Measurements from ENCODE around the gene HAX1.

Gene HAX1

DNA sequence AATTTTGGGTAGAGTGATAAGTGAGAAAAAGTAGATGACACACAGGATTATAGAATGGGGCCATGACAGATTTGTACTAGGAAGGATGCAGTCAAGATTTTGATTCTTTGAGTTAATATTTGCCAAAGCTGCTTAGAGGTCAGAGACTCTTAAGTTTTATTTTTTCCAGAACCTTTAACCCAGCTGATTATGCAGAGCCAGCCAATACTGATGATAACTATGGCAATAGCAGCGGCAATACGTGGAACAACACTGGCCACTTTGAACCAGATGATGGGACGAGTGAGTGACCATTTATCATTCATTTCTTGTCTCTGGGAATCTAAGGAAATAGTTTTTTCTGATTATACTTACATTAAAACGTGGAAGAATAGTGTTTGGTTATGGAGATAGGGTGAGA lies 35.6 kb upstream of the HAX1 start:
- TF ChIP-seq, protein P1, sequence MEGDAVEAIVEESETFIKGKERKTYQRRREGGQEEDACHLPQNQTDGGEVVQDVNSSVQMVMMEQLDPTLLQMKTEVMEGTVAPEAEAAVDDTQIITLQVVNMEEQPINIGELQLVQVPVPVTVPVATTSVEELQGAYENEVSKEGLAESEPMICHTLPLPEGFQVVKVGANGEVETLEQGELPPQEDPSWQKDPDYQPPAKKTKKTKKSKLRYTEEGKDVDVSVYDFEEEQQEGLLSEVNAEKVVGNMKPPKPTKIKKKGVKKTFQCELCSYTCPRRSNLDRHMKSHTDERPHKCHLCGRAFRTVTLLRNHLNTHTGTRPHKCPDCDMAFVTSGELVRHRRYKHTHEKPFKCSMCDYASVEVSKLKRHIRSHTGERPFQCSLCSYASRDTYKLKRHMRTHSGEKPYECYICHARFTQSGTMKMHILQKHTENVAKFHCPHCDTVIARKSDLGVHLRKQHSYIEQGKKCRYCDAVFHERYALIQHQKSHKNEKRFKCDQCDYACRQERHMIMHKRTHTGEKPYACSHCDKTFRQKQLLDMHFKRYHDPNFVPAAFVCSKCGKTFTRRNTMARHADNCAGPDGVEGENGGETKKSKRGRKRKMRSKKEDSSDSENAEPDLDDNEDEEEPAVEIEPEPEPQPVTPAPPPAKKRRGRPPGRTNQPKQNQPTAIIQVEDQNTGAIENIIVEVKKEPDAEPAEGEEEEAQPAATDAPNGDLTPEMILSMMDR (IDR thresholded peaks at IDR 0.05), result no peak
- H3K27me3 ChIP-seq, result no peaks in the 10 kb centered on the region
- no peaks in the 10 kb centered on the region for H3K9me3 ChIP-seq
- H3K27ac ChIP-seq, result no peak overlapping the region
- intact Hi-C loops (cut with DNase I; ENCODE audit: low total_unique reads), result no loop called here
- no peak for DNase-seq
- peaks cover 72 to 100% (median 92%) of the 10 kb centered on the region in 3 donors for H3K36me3 ChIP-seq
- no peaks in the 10 kb centered on the region for H3K4me1 ChIP-seq
- no peak overlapping the region for H3K4me3 ChIP-seq

DNA sequence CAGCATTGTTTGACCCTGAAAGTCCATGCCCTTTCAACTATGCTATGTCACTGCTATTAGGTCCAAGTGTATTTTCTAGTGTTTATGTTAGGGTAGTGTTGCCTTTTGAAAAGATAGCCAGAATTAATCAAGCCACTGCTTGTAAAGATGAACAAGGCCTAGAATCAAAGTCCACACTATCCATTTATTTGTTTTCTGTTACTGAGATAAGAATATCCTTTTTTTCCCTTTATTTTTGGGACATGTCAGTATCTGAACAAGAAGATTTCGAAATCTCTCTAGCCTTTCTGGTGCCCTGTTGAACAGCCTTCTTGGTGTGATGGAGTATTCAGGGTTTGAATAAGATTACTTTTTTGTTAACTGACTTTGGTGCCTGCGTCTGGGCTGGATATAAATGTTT lies 35.0 kb upstream of the HAX1 start:
- Histone ChIP-seq H3K27ac (no peak overlapping the region), H3K9me3 (no peaks in the 10 kb centered on the region), H3K4me1 (no peaks in the 10 kb centered on the region), H3K27me3 (no peaks in the 10 kb centered on the region), H3K4me3 (no peak overlapping the region), H3K36me3 (peaks cover 68 to 100% (median 92%) of the 10 kb centered on the region in 3 donors)
- TF ChIP-seq, protein P1 (IDR thresholded peaks at IDR 0.05), result no peak
- intact Hi-C loops (cut with DNase I; ENCODE audit: low total_unique reads), result no loop called here
- DNase-seq, result no peak

GRCh38 chr1:154237880-154238506 lies 34.4 kb upstream of the HAX1 start:
- Histone ChIP-seq H3K36me3 (peaks cover 63 to 100% (median 92%) of the 10 kb centered on the region in 3 donors), H3K27me3 (no peaks in the 10 kb centered on the region), H3K4me3 (no peak overlapping the region), H3K9me3 (no peaks in the 10 kb centered on the region), H3K27ac (no peak overlapping the region), H3K4me1 (no peaks in the 10 kb centered on the region)
- DNase-seq, result no peak
- TF ChIP-seq, protein P1 (IDR thresholded peaks at IDR 0.05), result no peak
- intact Hi-C loops (cut with DNase I; ENCODE audit: low total_unique reads), result no loop called here

- H3K4me1 ChIP-seq, result no peaks in the 10 kb centered on the region
- no peak overlapping the region for H3K4me3 ChIP-seq
- DNase-seq, result no peak
- no peaks in the 10 kb centered on the region for H3K27me3 ChIP-seq
- no peaks in the 10 kb centered on the region for H3K9me3 ChIP-seq
- H3K36me3 ChIP-seq, result peaks cover 63 to 100% (median 93%) of the 10 kb centered on the region in 3 donors
- H3K27ac ChIP-seq, result no peak overlapping the region
- intact Hi-C loops (cut with DNase I; ENCODE audit: low total_unique reads), result no loop called here
- TF ChIP-seq, protein P1 (IDR thresholded peaks at IDR 0.05), result no peak
These were observed 32.9 kb upstream of the HAX1 start for GRCh38 chr1:154239491-154239890.

DNA sequence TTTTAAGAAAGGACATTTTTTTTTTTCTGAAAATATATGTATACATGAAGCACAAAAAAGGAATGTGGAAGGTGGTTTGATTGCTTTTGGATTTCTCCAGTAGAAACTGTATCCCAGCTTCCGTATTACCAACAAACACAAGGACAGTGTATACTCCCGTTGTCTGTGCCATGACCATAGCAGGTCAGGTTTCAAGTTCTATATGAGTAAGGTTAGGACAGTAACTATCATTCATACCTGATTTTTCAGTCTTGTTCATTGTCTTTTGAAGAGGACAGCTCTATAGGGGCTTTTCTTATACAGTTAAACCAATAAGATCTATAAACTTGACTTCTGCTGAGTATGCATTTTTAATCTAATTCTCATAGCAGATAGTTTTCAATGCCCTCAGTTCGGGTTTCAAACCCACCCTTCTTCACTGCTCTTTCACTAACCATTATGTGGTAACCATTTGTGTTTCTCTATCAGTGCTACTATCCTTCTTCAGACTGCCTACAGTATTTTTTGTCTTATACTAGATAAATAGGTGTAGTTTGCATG lies 32.1 kb upstream of the HAX1 start:
- peaks cover 62 to 100% (median 93%) of the 10 kb centered on the region in 3 donors for H3K36me3 ChIP-seq
- H3K27me3 ChIP-seq, result no peaks in the 10 kb centered on the region
- intact Hi-C loops (cut with DNase I; ENCODE audit: low total_unique reads), result no loop called here
- TF ChIP-seq, protein P1 (IDR thresholded peaks at IDR 0.05), result no peak
- no peaks in the 10 kb centered on the region for H3K9me3 ChIP-seq
- no peaks in the 10 kb centered on the region for H3K4me1 ChIP-seq
- no peak overlapping the region for H3K4me3 ChIP-seq
- no peak overlapping the region for H3K27ac ChIP-seq
- no peak for DNase-seq
